GM06990 (cell line): ENCODE results near the gene CHN1.

Experiments used
- DNase-seq: peaks from one replicate; pipeline ENCODE4 v3.0.0-alpha.2; 2011; ENCODE audit not compliant: insufficient read length; ENCODE audit errors: extremely low read depth
- H3K27me3 ChIP-seq: replicated peaks from 2 replicates; pipeline ENCODE4 v1.6.0; 2011; ENCODE audit warnings: low read length; ENCODE audit not compliant: control insufficient read depth, insufficient read depth
- H3K36me3 ChIP-seq: 2 replicates; pipeline ENCODE4 v1.5.1; 2011; ENCODE audit warnings: low read length; ENCODE audit not compliant: control insufficient read depth, insufficient read depth
- H3K4me3 ChIP-seq: replicated peaks from 2 replicates; pipeline ENCODE4 v1.5.1; 2011; ENCODE audit warnings: low read depth, mild to moderate bottlenecking, control low read depth, low read length
- CTCF ChIP-seq: IDR thresholded peaks from 2 replicates; pipeline ENCODE4 v1.5.1; 2011; ENCODE audit warnings: low read length, control low read depth, mild to moderate bottlenecking, inconsistent platforms; ENCODE audit not compliant: insufficient read depth, poor library complexity, severe bottlenecking

Gene CHN1

GRCh38 chr2:174957050-174957449 is 48.1 kb downstream of the CHN1 start:
- no peak for DNase-seq
- H3K27me3 ChIP-seq, result 0 out of 2 replicates have a peak, but pooled peaks cover 1% of the 10 kb centered on the region
- no peak for TF ChIP-seq CTCF
- no peaks in the 10 kb centered on the region for H3K36me3 ChIP-seq
- no peak overlapping the region for H3K4me3 ChIP-seq

- Histone ChIP-seq H3K4me3 (no peak overlapping the region), H3K36me3 (no peaks in the 10 kb centered on the region), H3K27me3 (no peaks in the 10 kb centered on the region)
- DNase-seq, result no peak
- TF ChIP-seq CTCF, result no peak
Observed at GRCh38 chr2:174952607-174953006, 52.6 kb downstream of the CHN1 start.

- no peaks in the 10 kb centered on the region for H3K36me3 ChIP-seq
- no peak for TF ChIP-seq CTCF
- no peak for DNase-seq
- no peak overlapping the region for H3K4me3 ChIP-seq
- no peaks in the 10 kb centered on the region for H3K27me3 ChIP-seq
Observed at GRCh38 chr2:174951745-174952144, 53.4 kb downstream of the CHN1 start.

DNA sequence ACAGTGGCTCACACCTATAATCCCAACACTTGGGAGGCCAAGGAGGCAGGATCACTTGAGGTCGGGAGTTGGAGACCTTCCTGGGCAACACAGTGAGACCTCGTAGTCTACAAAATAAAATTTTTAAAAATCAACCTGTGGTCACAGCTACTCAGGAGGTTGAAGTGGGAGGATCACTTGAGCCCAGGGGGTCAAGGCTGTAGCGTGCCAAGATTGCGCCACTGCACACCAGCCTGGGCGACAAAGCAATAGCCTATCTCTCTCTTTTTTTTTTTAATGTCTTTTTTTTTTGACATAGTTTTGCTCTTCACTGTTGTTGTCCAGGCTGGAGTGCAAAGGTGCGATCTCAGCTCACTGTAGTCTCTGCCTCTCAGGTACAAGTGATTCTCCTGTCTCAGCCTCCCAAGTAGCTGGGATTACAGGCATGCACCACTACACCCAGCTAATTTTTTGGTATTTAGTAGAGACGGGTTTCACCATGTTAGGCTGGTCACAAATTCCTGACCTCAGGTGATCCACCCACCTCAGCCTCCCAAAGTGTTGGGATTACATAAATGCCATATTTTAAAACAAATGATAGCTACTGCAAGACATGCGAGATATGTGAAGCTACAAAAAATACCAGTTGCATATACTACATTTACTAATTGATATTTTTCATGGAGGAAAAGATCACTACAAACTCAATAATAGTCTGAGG is 55.0 kb downstream of the CHN1 start:
- H3K27me3 ChIP-seq, result no peaks in the 10 kb centered on the region
- no peak for TF ChIP-seq CTCF
- no peak overlapping the region for H3K4me3 ChIP-seq
- DNase-seq, result no peak
- H3K36me3 ChIP-seq, result no peaks in the 10 kb centered on the region

GRCh38 chr2:174945601-174946260 is 59.5 kb downstream of the CHN1 start:
- Histone ChIP-seq H3K36me3 (no peaks in the 10 kb centered on the region), H3K27me3 (no peaks in the 10 kb centered on the region), H3K4me3 (no peak overlapping the region)
- no peak for DNase-seq
- no peak for TF ChIP-seq CTCF

- H3K27me3 ChIP-seq, result no peaks in the 10 kb centered on the region
- no peak overlapping the region for H3K4me3 ChIP-seq
- no peak for DNase-seq
- no peak for TF ChIP-seq CTCF
- no peaks in the 10 kb centered on the region for H3K36me3 ChIP-seq
Observed at GRCh38 chr2:174939046-174939445, 66.1 kb downstream of the CHN1 start.
